GM21528 (cell line): Measurements from ENCODE around the gene MECP2.
"Not testable (repeated sequence)": the region's sequence is repeated elsewhere in the genome, so short reads cannot be mapped to it uniquely, and the experiment has no call there.

Experiments used
- ATAC-seq: cut with Tn5 transposase; IDR thresholded peaks from one replicate; pipeline ENCODE4 v1.9.1; 2021; ENCODE audit warnings: mild to moderate bottlenecking, moderate library complexity; ENCODE audit not compliant: unreplicated experiment, low FRiP score

The MECP2 gene

DNA sequence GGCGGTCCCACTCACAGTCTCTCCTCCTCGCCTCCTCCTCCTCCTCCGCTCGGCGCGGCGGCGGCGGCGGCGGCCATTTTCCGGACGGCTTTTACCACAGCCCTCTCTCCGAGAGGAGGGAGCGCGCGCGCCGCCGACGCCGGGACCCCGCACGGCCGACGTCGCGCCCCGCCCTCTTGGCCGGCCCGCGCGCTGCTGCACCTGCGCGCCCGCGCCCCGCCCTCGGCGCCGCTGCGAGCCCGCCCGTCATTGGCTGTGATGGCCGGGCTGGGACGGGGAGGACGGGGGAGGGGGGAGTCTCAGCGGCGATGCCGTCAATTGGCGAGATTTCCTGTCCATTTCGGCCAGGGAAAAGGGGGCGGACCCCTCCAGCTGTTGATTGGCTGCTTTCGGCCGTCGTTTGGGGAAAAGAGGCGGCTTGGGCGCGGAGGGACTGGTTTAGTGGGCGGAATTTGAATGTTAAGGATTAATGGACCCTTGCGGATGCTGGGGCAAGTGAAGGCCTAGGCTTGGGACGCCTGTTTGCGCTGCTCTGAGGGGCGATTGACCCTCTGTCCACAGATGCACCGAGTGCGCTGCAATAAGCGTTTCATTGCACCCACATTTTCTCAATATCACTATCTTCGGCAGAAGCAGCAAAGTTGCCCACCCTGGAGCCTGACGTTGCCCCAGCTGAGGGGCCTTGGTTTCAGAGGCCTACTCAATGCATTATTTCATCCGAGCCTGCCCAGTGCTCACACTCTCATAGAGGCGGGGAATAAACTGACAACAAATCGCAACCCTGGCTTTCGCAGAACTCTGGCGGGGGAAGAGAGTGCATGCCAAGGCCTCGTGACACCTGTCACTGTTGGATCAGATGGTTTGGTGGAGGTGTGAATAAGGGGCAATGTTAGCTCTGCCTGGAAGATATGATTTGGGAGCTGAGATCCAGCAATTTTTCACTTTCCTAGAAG is at the start of gene MECP2:
Gene MECP2 (minus strand): TSS at position 129 of the 953 bp plus-strand sequence.
- ATAC-seq = peak; percentile 90

DNA sequence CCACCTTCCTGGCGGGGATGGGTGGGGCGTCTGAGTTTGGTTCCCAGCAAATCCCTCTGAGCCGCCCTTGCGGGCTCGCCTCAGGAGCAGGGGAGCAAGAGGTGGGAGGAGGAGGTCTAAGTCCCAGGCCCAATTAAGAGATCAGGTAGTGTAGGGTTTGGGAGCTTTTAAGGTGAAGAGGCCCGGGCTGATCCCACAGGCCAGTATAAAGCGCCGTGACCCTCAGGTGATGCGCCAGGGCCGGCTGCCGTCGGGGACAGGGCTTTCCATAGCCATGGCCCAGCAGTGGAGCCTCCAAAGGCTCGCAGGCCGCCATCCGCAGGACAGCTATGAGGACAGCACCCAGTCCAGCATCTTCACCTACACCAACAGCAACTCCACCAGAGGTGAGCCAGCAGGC is 46.5 kb upstream of the MECP2 start, which contains the start of gene OPN1LW:
Gene OPN1LW (plus strand): TSS at position 234 of the 400 bp plus-strand sequence. CDS start 41 bp downstream, at position 275.
- ATAC-seq = not testable (repeated sequence)

DNA sequence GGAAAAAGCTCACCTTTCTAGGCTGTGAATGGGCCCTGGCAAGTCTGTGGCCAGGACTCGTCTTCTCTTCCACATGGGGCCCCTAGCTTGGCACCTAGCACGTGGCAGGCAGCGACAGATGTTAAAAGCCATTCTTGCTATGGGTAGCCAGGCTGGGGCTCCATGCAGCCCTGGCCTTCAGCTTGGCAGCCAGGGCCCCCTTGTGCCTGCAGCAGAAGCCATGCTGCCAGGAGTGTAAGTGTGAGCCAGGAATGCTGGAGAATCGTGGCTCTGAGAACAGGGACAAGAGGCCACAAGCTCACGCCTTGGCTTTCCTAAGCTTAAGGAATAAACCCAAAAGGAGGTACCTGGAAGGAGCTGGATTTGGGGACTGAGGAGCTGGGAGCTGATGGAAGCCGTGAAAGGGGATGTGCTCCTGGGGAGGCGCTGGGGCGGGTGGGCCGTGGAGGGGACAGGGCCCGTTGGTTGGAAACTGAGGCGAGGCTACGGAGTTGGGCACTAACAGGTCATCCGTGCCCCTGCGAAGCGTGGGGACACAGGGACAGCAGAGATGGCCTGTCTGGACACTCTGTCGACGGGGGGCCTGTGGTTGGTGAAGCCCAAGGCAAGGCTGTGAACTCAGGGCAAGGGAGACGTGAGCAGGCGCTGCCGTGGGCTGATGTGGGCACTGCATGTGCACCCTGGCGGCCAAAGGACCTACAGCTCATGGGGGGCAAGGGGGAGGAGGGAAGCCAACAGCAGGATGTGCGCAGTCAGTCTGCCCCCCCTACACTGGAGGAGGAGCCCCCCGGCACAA is 45.6 kb upstream of the MECP2 start:
- ATAC-seq = no peak

DNA sequence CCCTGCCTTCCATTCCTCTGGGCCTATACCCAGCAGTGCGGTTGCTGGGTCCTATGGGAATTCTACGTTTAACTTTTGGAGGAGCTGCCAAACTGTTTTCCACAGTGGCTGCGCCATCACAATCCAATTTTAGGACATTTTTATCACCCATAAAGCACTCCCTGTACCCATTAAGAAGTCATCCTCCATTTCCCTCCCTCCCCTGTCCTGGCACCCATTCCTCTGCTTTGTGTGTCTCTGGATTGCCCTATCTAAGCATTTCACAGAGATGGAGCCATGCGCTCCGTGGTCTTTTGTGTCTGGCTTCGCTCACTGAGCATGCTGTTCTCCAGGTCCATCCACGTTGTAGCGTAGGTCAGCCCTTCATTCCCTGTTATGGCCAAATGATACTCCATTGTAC is 44.9 kb upstream of the MECP2 start:
- ATAC-seq = no peak

DNA sequence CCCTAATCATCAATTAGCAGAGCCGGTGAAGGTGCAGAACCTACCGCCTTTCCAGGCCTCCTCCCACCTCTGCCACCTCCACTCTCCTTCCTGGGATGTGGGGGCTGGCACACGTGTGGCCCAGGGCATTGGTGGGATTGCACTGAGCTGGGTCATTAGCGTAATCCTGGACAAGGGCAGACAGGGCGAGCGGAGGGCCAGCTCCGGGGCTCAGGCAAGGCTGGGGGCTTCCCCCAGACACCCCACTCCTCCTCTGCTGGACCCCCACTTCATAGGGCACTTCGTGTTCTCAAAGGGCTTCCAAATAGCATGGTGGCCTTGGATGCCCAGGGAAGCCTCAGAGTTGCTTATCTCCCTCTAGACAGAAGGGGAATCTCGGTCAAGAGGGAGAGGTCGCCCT is 43.2 kb upstream of the MECP2 start:
- no peak for ATAC-seq

DNA sequence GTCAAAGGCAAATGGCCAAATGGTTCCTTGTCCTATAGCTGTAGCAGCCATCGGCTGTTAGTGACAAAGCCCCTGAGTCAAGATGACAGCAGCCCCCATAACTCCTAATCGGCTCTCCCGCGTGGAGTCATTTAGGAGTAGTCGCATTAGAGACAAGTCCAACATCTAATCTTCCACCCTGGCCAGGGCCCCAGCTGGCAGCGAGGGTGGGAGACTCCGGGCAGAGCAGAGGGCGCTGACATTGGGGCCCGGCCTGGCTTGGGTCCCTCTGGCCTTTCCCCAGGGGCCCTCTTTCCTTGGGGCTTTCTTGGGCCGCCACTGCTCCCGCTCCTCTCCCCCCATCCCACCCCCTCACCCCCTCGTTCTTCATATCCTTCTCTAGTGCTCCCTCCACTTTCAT is 42.7 kb upstream of the MECP2 start:
- no peak for ATAC-seq

DNA sequence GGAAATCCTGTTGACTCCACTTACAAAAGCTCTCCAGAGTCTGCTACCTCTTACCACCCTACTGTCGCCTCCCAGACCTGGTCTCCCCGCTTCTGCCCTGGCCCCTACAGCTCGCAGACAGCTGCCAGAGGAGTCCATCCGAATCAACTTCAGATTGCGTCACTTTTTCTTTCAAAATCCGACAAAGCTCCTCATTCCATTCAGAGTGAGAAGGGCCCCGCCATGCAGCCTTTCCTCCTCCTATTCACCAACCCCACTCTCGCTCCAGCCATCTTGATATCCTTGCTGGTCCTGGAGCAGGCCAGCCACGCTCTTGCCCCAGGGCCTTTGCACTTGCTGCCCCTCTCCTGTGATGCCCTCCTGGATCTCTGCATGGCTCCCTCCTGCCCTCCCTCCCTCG is 41.3 kb upstream of the MECP2 start:
- ATAC-seq = no peak

DNA sequence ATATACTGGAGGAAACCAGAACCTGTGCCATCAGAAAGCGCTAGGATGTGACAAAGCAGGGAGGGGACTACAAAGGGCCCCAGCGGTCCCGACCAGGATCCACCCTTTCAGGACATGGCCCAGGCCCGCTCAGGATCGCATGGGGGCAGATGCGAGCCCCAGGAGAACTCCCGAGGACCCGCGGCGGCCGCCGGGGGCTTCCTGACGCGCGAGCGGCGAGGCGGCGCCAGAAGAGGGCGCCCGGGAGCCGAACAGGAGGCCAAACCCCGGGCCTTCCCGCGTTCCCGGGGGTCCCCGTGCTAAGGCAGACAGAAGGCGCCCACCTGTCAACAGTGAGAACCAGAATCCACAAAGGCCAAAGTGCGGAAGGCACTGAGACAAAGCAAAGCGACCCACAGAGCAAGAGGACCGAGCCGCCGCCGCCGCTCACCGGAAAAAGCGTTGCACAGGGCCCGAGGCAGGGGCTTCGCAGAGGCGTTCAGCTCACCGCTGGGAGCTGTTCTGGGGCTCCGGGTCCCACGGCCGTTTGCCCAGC is 39.2 kb upstream of the MECP2 start:
- ATAC-seq = no peak

DNA sequence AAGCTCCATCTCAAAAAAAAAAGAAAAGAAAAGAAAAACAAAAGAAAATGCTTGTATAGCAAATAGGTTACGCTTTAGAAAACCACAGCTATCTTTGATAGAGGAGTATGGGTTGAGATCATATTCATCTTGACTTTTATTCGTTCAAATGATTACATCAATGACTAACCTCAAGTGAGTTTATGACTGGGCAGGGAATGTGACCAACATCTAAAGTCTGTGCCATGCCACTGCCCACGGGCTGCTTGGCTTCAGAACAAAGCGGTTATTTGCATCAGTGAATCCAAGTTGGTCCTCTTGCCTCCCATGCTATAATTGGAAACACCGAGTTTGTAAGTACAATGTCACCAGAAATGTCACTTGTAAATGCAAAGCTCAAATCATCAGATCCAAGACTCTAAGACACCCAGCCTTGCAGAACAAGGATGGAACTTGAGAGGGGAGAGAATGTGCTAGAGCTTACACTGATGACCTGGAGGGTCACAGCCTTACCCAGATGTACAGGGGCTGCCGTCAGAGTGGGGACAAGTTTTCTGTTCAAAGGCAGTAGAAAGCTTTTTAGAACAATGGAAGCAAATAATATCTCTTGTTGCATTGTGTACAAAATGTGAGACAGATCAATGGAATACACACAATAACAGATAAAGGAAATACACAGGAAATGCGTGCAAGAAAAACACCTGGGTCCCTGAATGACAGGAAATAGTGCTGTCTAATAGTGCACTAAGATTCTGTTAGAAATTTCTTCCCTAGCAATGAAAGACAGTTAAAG is 38.1 kb upstream of the MECP2 start:
- no peak for ATAC-seq

DNA sequence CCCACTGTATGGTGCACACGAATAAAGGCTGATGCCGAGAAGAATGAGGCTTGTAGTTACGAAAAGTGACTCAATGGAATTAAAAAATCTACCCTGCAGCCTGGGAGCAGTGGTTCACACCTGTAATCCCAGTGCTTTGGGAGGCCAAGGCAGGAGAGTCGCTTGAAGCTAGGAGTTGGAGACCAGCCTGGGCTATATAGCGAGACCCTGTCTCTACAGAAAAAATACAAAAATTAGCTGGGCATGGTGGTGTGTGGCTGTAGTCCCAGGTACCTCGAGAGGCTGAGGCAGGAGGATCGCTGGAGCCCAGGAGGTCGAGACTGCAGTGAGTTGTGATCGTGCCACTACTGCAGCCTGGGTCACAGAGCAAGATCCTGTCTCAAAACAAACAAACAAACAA is 34.8 kb upstream of the MECP2 start:
- ATAC-seq = no peak

DNA sequence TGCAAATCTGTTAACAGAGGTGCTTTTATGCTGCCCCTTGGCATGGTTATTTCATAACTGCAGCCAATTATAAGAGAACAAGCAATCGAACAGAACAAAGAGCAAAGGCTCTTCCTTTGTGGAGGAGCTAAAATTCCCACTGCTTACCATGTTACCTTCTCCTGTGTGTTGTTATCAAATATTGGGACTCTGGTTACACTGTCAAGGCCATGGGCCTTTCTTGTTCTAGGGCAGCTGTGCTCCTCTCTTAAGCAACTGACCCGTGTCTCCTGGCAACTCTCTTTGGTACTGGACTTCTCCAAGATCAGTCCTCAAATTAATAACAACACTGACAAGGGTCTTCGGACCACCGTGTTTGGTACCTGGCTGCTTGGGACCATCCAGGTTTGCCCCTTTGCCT is 34.4 kb upstream of the MECP2 start:
- ATAC-seq = no peak

DNA sequence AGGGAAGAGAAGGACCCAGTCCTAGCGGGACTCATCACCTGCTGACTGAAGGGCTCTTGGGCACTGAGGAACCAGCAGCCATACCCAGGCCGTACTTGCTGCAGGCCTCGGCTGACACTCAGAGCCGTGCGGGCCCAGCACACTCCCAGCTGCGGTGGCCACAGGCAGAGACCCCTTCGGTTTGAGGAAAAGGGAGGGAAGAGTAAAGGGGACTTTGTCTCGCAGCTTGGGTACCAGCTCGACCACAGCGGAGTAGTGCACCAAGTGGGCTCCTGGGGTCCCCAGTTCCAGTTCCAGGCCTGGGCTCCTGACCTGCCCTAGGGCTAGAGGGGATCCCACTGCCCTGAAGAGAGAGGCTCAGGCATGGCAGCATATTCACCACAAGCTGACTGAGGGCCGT is 28.6 kb upstream of the MECP2 start:
- no peak for ATAC-seq

DNA sequence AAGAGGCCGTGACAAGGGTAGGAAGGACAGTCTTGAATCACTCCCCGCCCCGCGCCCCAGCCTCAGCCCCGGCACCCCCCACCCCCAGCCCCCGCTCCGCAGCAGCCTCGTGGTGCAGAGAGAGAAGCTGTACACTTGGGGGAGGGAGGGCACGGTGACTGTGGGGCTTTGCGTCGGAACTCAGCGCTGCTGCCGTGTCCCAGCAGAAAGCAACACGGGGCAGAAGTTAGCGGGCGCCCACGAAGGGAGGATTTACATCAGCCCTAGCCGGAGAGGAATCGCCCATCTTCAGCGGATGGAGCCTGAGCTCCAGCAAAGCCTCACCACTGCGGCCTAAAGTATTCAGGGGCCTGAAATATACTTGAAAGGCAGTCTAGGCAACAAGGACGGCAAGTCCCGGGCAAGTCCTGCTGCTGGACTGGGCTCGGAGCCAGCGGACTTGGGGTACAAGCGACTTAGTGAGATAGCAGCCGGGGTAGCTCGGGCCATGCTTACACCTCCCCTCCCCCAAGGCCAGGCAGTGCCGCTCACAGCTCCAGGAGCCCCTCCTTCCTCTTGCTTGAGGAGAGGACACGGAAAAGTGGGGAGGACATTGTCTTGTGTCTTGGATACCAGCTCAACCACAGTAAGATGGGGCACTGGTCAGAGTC is 28.0 kb upstream of the MECP2 start:
- no peak for ATAC-seq

DNA sequence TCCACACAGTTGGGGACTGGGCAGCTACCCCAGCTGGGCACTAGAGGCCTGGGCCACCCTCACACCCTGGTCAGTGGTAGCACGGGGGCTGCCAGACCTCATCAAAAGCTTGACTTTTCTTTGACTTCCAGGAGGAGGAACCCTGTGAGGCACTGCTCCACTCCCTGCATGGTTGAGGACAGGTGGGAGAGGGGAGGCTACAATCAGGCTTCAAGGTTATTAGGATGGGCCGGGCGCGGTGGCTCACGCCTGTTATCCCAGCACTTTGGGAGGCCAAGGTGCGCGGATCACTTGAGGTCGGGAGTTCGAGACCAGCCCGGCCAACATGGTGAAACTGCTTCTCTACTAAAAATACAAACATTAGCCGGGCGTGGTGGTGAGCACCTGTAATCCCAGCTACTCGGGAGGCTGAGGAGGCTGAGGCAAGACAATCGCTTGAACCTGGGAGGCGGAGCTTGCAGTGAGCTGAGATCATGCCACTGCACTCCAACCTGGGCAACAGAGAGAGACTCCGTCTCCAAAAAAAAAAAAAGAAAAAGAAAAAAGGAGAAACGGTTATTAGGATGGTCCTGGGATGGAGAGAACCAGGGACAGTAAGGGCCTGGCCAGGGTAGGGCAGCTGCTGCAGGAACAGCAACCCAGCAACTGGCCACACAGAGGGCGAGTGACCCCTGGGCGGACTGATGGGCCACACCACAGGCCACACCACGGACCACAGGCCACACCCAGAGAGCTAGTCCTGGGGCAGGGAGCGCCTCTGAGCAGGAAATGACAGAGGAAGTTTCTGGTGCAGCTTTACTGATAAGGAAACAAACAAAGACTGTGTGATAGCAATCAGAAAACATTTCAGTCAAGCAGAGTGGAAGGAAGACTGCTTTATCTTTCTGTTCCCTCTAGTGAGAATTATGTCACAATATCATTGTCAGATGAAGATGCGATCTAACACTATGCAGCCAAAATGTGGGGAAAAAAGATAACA is 26.0 kb upstream of the MECP2 start:
- ATAC-seq = no peak

DNA sequence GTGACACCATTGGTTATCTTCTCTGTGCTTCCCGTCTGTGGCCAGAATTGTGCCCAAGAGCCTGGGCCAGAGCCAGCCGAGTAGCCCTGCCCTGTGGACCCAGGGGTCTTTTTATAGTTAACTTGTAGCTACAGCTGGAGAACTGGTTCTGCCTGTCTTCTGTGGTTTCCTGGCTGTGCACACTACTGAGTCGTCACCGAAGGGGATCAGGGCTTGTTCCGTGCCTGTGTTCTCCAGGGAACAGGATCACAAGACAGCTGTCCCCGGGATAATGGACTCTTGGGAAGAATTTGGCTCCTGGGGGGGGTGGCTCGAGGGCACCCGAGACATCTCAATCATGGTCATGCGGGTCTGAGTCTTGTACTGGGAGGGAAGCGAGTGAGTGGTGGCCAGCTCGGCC is 24.4 kb upstream of the MECP2 start:
- ATAC-seq = no peak

DNA sequence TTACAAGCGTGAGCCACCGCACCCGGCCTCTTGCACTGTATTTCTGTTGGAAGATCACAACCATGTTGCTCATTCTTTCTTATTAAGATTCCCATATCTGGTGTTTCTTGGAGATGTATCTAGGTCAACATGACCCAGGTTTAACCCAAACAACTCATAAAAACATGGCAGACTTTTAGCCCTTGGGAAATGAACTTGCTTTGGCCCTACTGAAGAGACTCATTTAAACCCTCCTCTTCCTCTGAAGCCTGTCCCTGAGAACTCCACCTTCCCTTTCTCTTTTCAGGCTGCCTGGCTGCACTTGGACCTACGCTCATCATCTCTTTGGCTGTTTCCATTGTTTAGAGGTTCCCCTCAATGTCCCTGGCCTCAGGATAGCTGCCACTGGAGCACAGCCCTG is 23.7 kb upstream of the MECP2 start:
- no peak for ATAC-seq

DNA sequence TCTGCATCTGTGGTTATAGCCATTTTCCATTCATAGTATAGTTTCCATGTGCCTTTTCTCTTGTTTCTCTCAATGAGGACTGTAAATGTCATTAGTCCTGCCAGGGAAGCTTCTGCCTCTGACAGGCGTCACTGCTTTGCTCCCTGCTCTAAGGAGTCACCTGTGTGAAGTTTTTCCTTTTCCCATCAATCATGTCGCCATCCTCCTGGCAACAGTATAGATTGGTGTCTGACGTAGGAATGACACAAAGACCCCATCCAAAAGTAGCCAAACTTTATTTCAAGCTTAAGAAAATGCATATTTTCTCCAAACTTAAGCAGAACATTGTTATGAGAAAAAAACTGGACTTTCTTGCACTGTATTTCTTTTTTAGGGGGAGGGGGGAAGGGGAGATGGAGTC is 23.1 kb upstream of the MECP2 start:
- no peak for ATAC-seq

DNA sequence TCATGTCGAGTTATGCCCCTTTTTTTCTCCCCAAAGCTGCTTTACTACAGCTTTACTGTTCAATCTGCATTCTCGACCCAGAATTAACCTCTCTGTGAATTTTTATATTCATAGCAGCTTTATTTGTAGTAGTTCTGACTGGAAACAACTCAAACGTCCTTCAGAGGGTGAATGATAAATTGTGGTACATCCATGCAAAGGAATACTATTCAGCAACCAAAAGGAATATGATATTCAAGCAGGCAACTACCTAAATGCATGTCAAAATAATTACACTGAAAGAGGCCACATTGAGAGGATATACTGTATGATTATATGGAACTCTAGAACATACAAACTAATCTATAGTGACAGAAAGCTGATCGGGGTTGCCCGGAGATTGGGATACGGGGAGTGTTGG is 20.0 kb upstream of the MECP2 start:
- ATAC-seq = no peak
